Right lobe of liver (tissue), 6 donors: ENCODE data around the gene STRN4. TPM values are rescaled to one million over a fixed set of nuclear protein-coding genes. Genes with fewer than 3 reads are reported as not detected.

Experiments used
- ATAC-seq, 4 donors: fragments of 200-7000 bp; cut with Tn5 transposase; one replicate each; pipeline ENCODE4 v1.9.1; 2020; ENCODE audit warnings: mild to moderate bottlenecking in 4 of 4, moderate library complexity in 4 of 4
- DNase-seq, 3 donors: peaks; one replicate each; pipeline ENCODE4 v3.0.0-alpha.2; 2020
- H3K27ac ChIP-seq, 3 donors: fragments of 200-600 bp; one replicate each; pipeline ENCODE4 v1.8.0; 2022
- H3K27me3 ChIP-seq, 2 donors: fragments of 200-600 bp; one replicate each; pipeline ENCODE4 v1.8.0; 2022
- H3K36me3 ChIP-seq, 4 donors: fragments of 200-600 bp; sonication (generic) in 1 of 4; one replicate each; pipeline versions ENCODE4 v1.5.1 to v1.8.0; 2017 to 2022; ENCODE audit warnings: control low read depth in 1 of 4
- H3K4me1 ChIP-seq, 4 donors: fragments of 200-600 bp; sonication (generic) in 1 of 4; one replicate each; pipeline versions ENCODE4 v1.5.1 to v1.8.0; 2017 to 2022; ENCODE audit warnings: control low read depth in 1 of 4
- H3K4me3 ChIP-seq, 3 donors: fragments of 200-600 bp; one replicate each; pipeline ENCODE4 v1.8.0; 2022
- H3K9me3 ChIP-seq, 4 donors: fragments of 200-600 bp; sonication (generic) in 1 of 4; one replicate each; pipeline versions ENCODE4 v1.5.1 to v1.8.0; 2017 to 2022; ENCODE audit warnings: control low read depth in 1 of 4
- POLR2A ChIP-seq: fragments of 450-650 bp; IDR thresholded peaks from one replicate; pipeline ENCODE4 v1.6.1; 2017; ENCODE audit warnings: antibody characterized with exemption, mild to moderate bottlenecking
- WGBS: methylation state at CpG from one replicate; pipeline ENCODE4 v1.1.6; 2018; ENCODE audit warnings: low coverage, low lambda C conversion rate; ENCODE audit not compliant: insufficient coverage; ENCODE audit errors: missing lambda C conversion rate; 5-methylcytosine and 5-hydroxymethylcytosine counted together
- intact Hi-C, 2 donors: fragments of 100-400 bp; cut with DNase I; formaldehyde crosslinking; loops; one replicate each; pipeline versions ENCODE4 v1.11.2 to v1.14.1; 2022
- total RNA-seq, 6 experiments: library from RNA; depleted of rRNA in 2 of 6; stranded (reverse); fragments of >200 nt in 2 of 6; fragmentation: NEBNext Ultra II Directional in 3 of 6; extraction: Animal tissue kit (Norgen Biotek cat#: 25700) in 3 of 6; gene quantifications; one replicate each; pipeline versions ENCODE4 v1.1.0 to v1.2.4, GENCODE V29; 2016 to 2023
- TF ChIP-seq, protein P1 (sequence below), 4 donors: fragments of 200-600 bp in 3 of 4; fragments of 450-650 bp in 1 of 4; IDR thresholded peaks; one replicate each; pipeline versions ENCODE4 v1.5.1 to v1.8.0; 2016 to 2022; ENCODE audit warnings: antibody characterized with exemption in 4 of 4, mild to moderate bottlenecking in 2 of 4
- donor health status: DM: no; HTN: yes; CAD: no.
- donor health status: DM: no; HTN: no; CAD: no.
- donor health status: DM: no; HTN: no; CAD: no.
- donor health status: DM: no; HTN: yes; CAD: no.
- donor health status: DM: no; HTN: yes; CAD: no.

Gene STRN4
- total RNA-seq, 6 experiments from 2014 or later, result 16.9 to 28.1 (median 23.7) TPM

- H3K27ac ChIP-seq, result no peak overlapping the region
- H3K27me3 ChIP-seq, result no peaks in the 10 kb centered on the region
- no peaks in the 10 kb centered on the region for H3K36me3 ChIP-seq
- intact Hi-C loops, result loop anchor here (10.0 kb wide), 1 partner anchor 241 kb away; no protein-coding TSS in a partner anchor
- ATAC-seq (peak; percentile 23 to 46 (median 28)), DNase-seq (peak in 1 of 3 donors; percentile 66)
- no peaks in the 10 kb centered on the region for H3K9me3 ChIP-seq
- TF ChIP-seq, protein P1, sequence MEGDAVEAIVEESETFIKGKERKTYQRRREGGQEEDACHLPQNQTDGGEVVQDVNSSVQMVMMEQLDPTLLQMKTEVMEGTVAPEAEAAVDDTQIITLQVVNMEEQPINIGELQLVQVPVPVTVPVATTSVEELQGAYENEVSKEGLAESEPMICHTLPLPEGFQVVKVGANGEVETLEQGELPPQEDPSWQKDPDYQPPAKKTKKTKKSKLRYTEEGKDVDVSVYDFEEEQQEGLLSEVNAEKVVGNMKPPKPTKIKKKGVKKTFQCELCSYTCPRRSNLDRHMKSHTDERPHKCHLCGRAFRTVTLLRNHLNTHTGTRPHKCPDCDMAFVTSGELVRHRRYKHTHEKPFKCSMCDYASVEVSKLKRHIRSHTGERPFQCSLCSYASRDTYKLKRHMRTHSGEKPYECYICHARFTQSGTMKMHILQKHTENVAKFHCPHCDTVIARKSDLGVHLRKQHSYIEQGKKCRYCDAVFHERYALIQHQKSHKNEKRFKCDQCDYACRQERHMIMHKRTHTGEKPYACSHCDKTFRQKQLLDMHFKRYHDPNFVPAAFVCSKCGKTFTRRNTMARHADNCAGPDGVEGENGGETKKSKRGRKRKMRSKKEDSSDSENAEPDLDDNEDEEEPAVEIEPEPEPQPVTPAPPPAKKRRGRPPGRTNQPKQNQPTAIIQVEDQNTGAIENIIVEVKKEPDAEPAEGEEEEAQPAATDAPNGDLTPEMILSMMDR (IDR thresholded peaks at IDR 0.05), result peak; percentile 33 to 54 (median 50)
- no peak for TF ChIP-seq POLR2A
- WGBS, result 26% methylated on average over 4 of the region's 4 CpGs
- no peaks in the 10 kb centered on the region for H3K4me1 ChIP-seq
- H3K4me3 ChIP-seq, result no peak overlapping the region
These were observed 7.3 kb upstream of the STRN4 start for GRCh38 chr19:46753420-46754155.

- Histone ChIP-seq H3K4me1 (peaks cover 0 to 24% (median 0%) of the 10 kb centered on the region in 4 donors), H3K9me3 (no peaks in the 10 kb centered on the region), H3K36me3 (no peaks in the 10 kb centered on the region), H3K27me3 (no peaks in the 10 kb centered on the region), H3K4me3 (no peak overlapping the region), H3K27ac (no peak overlapping the region)
- intact Hi-C loops, result no loop called here
- DNase-seq (no peak), ATAC-seq (no peak)
- 72% methylated on average over 19 of the region's 21 CpGs for WGBS
- TF ChIP-seq, protein P1 (IDR thresholded peaks at IDR 0.05), result peak; percentile 50 to 70 (median 65)
- no peak for TF ChIP-seq POLR2A
These were observed 2.3 kb upstream of the STRN4 start for GRCh38 chr19:46748325-46749109.

DNA sequence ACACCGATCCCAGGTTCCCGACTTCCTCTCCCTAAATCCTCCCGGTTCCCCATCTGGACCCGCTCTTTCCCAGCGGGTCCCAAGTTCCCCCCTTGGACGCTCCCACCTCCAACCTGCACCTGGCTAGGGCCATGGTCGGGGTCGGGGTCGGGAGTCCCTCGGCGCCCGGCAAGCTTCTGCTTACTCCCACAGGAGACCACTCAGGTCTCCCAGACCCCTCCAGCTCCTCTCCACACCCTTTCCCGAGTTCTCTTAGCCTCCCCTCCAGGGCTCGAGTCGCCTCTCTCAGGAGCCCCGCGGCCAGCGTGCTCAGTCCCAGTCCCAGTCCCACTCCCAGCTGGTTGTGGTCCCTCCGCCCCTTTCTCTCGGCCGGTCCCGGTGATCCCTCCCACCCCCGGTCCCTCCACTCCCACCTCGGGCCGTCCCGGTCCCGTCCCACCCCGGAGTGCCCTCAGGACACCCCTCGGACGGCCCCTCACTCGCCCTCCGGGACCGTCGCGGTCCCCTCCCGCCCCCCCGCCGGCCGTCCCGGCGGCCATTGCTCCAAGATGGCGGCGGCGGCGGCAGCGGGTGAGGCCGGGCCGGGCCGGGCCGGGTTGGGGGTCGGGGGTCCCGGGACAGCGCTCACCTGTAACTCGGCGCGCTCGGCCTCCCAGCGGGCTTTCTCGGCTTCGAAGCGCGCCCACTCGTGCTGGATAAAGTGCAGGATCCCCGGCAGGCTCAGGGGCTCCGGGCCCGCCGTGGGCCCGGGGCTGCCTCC lies 549 bp downstream of the STRN4 start, which contains the start of gene FKRP:
FKRP (plus strand) TSS at position 537 of the 760 bp plus-strand sequence. CDS start 9,394 bp downstream, outside the sequence.
- TF ChIP-seq, protein P1 (IDR thresholded peaks at IDR 0.05), result no peak
- no peak for TF ChIP-seq POLR2A
- ATAC-seq, result peak; percentile 39 to 47 (median 42)
- Histone ChIP-seq H3K27me3 (no peaks in the 10 kb centered on the region), H3K4me1 (peaks cover 0 to 29% (median 0%) of the 10 kb centered on the region in 4 donors), H3K4me3 (peak within 1 kb of the TSS; percentile 92 to 98 (median 97)), H3K36me3 (no peaks in the 10 kb centered on the region), H3K27ac (peak within 1 kb of the TSS; percentile 76 to 94 (median 87)), H3K9me3 (no peaks in the 10 kb centered on the region)
- under 1% methylated on average over 37 of the region's 68 CpGs for WGBS
- intact Hi-C loops, result no loop called here
- DNase-seq, result no peak

DNA sequence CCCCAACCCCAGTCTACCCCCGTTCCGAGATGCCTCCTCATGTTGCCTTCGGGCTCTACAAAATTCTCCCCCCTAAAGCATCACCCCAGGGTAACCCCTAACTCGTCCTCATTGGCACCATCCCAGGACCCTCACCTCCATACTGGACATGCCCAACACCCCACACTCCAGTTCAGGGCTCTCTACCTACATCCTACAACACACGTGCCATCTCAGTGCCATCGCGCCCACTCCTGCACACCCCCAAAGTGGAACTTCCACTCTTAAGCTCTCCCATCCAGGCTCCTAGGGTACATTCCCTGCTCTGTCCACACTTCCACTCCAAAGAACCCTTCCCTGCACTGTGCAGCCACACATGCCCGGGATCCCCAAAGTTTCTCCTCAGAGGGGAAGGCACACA lies 1.2 kb downstream of the STRN4 start:
- ATAC-seq (peak in 3 of 4 donors; percentile 6 to 14 (median 12)), DNase-seq (no peak)
- peaks cover 0 to 30% (median 0%) of the 10 kb centered on the region in 4 donors for H3K4me1 ChIP-seq
- no peaks in the 10 kb centered on the region for H3K9me3 ChIP-seq
- TF ChIP-seq, protein P1 (IDR thresholded peaks at IDR 0.05), result no peak
- no peak for TF ChIP-seq POLR2A
- 32% methylated on average over 8 of the region's 8 CpGs for WGBS
- intact Hi-C loops, result no loop called here
- no peaks in the 10 kb centered on the region for H3K27me3 ChIP-seq
- no peaks in the 10 kb centered on the region for H3K36me3 ChIP-seq
- peak overlapping the region; percentile 92 to 98 (median 97) for H3K4me3 ChIP-seq
- H3K27ac ChIP-seq, result peak overlapping the region in 2 of 3 donors; percentile 87 to 94
